HG02938 (cell line): ENCODE data around the gene TNFRSF1B.
A peak's percentile ranks its signal among the peaks of the same experiment; 100 is the strongest.

ENCODE experiments used
- ATAC-seq: cut with Tn5 transposase; IDR thresholded peaks from one replicate; pipeline ENCODE4 v1.9.1; 2021; ENCODE audit warnings: mild to moderate bottlenecking, moderate library complexity; ENCODE audit not compliant: unreplicated experiment

TNFRSF1B gene

DNA sequence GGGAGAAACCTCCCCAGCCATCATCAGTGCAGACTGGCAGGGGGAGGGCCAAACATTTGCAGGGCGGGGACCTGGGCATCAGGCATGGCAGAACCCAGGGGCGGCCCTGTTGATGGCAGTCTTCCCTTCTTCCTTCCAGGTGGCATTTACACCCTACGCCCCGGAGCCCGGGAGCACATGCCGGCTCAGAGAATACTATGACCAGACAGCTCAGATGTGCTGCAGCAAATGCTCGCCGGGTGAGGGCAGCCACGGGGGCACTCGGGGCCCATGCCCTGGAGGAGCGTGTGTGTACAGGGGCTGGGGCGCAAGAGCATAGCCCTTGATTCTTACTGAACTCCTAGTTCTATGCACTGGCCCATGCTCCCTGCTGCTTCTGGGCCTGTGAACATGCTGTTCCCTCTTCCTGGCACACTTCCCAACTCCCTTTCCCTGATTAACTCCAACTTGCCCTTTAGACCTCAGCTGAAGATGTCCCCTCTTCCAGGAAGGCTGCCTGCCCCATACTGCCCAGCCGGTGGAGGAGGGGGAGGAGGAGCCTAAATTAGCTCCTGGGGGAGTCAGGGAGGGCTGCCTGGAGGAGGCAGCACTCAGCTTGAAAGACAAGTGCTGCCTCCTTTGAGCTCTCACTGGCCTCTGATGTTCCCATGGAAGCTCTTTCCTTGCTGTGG is 22.0 kb downstream of the TNFRSF1B start:
- no peak for ATAC-seq

GRCh38 chr1:12189328-12189682 is 22.5 kb downstream of the TNFRSF1B start:
- ATAC-seq, result no peak

DNA sequence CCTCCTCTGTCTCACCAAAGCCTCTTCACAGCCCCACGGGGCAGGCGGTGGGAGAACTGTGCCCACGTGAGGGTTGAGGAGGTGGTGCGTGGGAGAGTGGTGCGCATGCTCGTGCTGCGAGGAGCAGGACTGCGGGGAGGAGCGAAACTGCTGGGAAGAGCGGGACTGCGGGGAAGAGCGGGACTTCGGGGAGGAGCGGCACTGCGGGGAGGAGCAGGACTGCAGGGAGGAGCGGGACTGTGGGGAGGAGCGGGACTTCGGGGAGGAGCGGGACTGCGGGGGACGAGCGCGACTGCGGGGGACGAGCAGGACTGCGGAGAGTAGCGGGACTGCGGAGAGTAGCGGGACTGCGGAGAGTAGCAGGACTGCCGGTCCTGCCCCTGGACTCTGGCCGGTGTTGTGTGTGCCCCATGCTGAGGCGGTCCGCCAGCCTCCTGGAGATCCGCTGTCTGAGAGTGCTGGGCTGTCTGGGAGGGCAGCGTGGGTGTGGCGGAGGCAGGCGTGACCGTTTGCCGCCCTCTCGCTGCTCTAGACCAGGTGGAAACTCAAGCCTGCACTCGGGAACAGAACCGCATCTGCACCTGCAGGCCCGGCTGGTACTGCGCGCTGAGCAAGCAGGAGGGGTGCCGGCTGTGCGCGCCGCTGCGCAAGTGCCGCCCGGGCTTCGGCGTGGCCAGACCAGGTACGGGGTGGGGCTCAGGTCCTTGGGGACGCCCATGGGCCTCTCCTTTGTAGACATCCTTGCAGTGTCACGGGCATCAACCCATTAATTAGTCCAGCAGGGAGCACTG is 24.6 kb downstream of the TNFRSF1B start:
- no peak for ATAC-seq

- ATAC-seq, result no peak
Observed at GRCh38 chr1:12194666-12195216, 27.9 kb downstream of the TNFRSF1B start.

- no peak for ATAC-seq
Observed at GRCh38 chr1:12195416-12195815, 28.6 kb downstream of the TNFRSF1B start.

DNA sequence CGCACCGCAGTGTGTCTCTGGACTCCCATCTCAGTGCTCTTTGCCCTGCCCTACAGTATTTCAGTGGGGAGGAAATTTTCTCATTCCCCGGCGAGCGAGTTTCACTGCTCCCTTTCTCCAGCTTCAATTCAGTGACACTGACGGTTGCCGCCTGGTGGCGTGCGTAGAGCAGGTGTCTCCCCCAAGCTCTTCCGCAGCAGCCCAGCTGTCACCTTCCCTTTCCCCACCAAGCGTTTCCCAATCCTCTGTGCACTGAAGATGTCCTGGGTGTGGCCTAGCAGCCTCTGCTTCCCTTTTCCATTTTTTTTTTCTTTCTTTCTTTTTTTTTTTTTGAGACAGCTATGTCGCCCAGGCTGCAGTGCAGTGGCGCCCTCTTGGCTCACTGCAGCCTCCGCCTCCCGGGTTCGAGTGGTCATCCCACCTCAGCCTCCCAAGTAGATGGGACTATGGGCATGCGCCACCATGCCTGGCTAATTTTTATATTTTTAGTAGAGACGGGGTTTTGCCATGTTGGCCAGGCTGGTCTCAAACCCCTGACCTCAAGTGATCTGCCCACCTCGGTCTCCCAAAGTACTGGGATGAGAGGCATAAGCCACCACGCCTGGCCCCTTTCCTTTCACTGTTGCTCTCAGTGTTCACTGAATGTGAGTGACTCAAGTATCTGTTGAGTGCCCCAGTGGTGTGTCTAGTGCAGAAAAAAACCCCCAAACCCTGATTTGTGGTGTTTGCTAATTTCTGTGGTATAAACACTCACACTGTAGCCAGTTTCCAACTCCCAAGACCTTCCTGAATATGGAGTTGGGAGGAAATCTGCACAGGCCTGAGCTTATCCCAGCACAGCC is 30.1 kb downstream of the TNFRSF1B start:
- ATAC-seq, result no peak

- ATAC-seq, result no peak
Observed at GRCh38 chr1:12197483-12197880, 30.7 kb downstream of the TNFRSF1B start.

DNA sequence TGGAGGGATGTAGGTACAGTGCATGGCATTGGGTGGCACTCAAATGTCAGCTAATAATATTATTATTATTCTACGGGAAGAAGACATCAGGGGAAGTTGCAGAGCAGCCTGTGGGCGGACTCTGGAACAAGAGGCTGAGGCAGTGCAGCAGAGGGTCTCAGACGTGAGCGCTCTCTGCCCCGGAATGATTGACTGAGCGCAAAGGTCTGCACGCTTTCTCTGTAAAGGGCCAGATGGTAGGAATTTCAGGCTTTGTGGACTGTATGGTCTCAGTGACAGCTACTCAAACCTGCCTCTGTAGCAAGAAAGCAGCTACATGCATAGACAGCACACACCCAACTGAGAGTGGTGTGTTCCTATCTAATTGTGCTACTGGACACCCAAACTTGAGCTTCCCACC is 33.4 kb downstream of the TNFRSF1B start:
- ATAC-seq, result no peak

DNA sequence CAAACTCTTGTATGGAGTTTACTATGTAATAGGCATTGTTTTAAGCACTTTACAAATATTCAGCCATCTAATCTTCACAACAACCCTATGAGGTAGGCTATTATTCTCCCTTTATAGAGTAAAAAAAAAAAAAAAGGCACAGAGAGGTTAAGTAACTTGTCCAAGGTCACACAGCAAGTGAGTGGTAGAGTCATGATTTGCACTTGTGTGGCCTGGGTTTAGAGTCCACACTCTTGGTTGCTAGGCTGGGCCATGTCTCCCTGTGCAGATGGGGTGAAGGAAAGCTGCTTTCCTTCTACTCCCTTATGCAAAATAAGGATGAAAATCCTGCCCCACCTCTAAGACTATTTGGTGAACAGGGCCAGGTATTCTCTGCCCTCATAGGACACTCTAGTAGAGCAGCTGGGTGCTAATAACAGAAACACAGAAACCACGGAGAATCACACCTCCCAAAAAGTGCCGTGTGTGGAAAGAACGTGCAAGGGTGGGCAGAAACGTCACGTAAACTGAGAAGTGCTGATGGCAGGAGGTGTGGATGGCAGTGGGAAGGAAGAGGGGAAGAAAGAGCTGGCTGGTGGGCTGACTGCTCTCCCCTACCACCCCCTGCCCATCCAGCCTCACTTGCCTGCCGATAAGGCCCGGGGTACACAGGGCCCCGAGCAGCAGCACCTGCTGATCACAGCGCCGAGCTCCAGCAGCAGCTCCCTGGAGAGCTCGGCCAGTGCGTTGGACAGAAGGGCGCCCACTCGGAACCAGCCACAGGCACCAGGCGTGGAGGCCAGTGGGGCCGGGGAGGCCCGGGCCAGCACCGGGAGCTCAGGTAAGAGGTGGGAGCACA is 34.8 kb downstream of the TNFRSF1B start:
- ATAC-seq, result no peak

- ATAC-seq, result no peak
Observed at GRCh38 chr1:12202190-12202497, 35.4 kb downstream of the TNFRSF1B start.

DNA sequence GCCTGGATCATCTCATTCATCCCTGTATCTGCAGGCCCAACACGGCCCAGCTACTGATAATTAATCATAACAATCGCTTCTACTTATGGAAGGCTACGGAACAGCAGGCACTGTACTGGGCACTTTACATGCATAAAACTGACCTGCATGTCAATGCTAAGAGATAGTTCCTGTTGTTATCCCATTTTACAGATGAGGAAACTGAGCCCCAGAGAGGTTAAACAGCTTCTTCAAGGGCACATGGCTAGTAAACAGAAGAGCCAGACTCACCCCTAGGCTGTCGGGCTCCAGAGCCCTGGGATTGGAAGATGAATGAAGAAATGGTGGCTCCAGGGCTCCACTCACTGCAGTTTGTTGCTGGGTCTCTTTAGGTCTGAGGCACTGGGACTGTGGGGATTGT is 35.8 kb downstream of the TNFRSF1B start:
- ATAC-seq, result no peak

- ATAC-seq, result no peak
Observed at GRCh38 chr1:12203216-12204007, 36.6 kb downstream of the TNFRSF1B start.

- ATAC-seq, result no peak
Observed at GRCh38 chr1:12204140-12204539, 37.3 kb downstream of the TNFRSF1B start.

- no peak for ATAC-seq
Observed at GRCh38 chr1:12204754-12205658, 38.2 kb downstream of the TNFRSF1B start.

GRCh38 chr1:12206238-12206637 is 39.4 kb downstream of the TNFRSF1B start:
- no peak for ATAC-seq

DNA sequence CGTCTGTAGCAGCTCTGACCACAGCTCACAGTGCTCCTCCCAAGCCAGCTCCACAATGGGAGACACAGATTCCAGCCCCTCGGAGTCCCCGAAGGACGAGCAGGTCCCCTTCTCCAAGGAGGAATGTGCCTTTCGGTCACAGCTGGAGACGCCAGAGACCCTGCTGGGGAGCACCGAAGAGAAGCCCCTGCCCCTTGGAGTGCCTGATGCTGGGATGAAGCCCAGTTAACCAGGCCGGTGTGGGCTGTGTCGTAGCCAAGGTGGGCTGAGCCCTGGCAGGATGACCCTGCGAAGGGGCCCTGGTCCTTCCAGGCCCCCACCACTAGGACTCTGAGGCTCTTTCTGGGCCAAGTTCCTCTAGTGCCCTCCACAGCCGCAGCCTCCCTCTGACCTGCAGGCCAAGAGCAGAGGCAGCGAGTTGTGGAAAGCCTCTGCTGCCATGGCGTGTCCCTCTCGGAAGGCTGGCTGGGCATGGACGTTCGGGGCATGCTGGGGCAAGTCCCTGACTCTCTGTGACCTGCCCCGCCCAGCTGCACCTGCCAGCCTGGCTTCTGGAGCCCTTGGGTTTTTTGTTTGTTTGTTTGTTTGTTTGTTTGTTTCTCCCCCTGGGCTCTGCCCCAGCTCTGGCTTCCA is 40.1 kb downstream of the TNFRSF1B start:
- no peak for ATAC-seq

GRCh38 chr1:12208271-12208670 is 41.5 kb downstream of the TNFRSF1B start:
- ATAC-seq, result no peak

DNA sequence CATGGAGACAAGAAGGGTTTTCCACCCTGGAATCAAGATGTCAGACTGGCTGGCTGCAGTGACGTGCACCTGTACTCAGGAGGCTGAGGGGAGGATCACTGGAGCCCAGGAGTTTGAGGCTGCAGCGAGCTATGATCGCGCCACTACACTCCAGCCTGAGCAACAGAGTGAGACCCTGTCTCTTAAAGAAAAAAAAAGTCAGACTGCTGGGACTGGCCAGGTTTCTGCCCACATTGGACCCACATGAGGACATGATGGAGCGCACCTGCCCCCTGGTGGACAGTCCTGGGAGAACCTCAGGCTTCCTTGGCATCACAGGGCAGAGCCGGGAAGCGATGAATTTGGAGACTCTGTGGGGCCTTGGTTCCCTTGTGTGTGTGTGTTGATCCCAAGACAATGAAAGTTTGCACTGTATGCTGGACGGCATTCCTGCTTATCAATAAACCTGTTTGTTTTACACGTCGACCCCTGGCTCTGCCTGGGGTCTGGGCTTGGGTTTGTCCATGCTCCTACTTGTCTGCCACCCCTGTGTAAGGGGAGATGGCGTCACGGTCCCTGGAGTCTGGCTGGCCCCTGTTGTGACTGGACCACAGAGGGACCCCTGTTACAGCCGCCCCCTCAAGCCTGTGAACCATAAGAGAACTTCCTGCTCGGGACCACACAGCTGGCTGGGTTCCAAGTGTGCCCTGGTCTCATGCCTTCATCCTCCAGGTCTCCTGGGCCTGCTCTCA is 42.1 kb downstream of the TNFRSF1B start:
- ATAC-seq, result peak; percentile 59
